GM12875 (cell line): Measurements from ENCODE around the gene CADM1.

ENCODE experiments used
- H3K4me3 ChIP-seq: one replicate; pipeline ENCODE4 v1.5.1; 2011; ENCODE audit warnings: low read depth, low read length, control low read depth
- TF ChIP-seq, protein P1 (sequence below): IDR thresholded peaks from 2 replicates; pipeline ENCODE4 v1.5.1; 2011; ENCODE audit warnings: low read depth, mild to moderate bottlenecking, control low read depth, inconsistent platforms, low read length, moderate library complexity, borderline replicate concordance; ENCODE audit not compliant: insufficient read depth

The CADM1 gene

DNA sequence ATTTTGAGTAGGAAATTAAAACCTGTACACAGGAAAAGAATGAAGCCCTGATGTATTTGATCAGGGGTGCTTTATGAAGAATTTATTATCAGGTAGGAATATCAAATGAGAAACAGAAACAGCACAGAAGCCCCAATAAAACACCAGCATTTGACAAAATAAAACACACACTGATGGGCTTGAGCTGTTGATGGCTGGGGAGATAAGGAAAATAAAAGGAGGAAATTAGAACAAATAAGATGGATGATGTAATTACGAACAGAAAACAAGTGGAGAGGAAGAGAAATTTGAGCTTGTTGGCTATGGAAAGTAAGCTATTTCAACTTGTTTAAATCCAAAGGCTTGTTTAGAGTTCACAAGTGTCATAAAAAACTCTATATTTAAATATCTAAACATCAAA lies 213.7 kb downstream of the CADM1 start:
- TF ChIP-seq, protein P1, sequence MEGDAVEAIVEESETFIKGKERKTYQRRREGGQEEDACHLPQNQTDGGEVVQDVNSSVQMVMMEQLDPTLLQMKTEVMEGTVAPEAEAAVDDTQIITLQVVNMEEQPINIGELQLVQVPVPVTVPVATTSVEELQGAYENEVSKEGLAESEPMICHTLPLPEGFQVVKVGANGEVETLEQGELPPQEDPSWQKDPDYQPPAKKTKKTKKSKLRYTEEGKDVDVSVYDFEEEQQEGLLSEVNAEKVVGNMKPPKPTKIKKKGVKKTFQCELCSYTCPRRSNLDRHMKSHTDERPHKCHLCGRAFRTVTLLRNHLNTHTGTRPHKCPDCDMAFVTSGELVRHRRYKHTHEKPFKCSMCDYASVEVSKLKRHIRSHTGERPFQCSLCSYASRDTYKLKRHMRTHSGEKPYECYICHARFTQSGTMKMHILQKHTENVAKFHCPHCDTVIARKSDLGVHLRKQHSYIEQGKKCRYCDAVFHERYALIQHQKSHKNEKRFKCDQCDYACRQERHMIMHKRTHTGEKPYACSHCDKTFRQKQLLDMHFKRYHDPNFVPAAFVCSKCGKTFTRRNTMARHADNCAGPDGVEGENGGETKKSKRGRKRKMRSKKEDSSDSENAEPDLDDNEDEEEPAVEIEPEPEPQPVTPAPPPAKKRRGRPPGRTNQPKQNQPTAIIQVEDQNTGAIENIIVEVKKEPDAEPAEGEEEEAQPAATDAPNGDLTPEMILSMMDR: no peak
- H3K4me3 ChIP-seq: no peak overlapping the region

DNA sequence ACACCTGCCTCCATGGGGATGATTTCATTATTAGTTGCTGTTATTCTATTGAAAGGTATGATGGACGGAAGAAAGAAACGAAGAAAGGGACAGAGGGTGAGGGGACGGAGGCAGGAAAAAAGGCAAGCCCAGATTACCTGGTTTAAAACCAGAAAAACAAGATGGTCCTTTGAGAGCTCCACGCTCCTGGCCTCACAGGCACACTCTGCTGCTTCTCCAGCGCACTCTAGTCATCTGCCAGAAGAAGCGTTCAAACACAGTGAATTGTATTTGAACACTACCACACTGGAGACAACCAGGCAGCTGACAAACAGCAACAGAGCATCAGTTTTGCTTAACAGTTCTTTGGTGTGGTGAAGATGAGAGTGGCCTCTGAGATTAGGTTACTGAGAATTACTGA lies 216.9 kb downstream of the CADM1 start:
- TF ChIP-seq, protein P1: no peak
- no peak overlapping the region for H3K4me3 ChIP-seq

DNA sequence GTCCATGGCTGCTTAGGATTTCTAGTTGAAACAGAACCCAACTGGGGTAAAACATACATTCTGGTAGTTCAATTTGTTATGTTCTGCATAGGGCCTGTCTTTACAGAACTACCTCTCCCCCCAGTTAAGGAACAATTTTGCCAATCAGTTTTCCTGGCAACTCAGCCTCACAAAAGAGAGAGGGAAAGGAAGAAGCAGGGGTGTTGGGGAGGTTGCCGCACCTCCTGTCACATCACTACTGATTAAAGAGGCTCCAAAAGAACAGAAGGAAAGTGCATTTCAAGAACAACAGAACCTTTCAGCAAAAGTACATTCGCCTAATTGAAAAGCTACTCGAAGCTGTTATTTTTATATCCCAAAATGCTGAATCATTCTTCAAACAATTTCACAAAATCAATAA lies 217.6 kb downstream of the CADM1 start:
- no peak overlapping the region for H3K4me3 ChIP-seq
- TF ChIP-seq, protein P1: no peak

DNA sequence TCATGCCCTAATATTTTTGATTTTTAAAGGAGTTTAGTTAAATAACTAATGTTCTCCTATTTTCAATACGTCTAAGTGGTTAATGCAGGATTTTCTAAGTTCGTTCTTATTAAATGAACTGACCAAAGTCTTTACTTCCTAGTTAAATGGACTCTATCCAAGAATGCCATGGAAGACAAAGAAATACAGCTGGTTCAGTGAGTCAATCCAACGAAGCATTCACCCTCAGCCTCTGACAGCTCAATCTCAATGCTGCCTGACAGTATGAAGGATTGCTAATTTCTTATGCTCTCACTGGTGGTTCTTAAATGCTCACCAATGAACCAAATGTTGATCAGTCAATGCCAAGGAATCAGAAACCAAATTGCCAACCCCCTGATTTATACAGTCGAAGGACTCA lies 219.4 kb downstream of the CADM1 start:
- TF ChIP-seq, protein P1: no peak
- H3K4me3 ChIP-seq: no peak overlapping the region

DNA sequence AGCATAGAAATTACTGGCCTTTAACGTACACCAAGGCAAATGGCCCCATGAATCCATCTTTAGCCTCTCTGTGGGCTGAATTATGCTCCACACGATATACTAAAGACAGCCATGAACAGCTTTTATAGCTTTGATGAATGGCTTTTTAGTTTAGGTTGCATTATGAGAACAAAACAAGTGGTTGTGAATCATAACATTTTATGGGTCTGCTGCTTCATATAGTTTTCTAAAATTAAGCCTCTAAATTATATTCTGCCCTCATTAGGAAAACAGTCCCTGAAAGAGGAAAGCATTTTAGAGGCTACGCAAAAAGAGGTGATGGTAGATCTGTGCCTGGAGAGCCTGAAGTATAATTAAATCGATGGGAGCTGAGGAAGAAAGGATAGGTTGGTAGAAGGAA lies 221.3 kb downstream of the CADM1 start:
- TF ChIP-seq, protein P1: no peak
- H3K4me3 ChIP-seq: no peak overlapping the region

DNA sequence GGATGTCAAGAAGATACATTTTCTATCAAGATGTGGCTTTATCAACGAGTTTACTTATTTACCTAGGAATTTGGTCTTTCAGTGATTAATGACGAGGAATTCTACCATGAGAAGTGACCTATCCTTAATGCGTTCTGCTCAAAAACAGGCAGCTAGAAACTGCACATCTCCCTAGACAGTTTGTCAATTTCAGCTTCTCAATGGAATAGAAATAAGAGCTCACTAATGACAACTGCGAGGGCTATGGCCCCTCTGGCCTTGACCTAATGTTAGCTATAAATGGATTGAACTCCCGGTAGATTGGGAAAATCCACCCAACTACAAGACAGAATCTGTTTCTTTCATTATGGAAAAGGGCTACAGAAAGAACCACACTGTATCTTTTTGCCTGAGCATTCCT lies 223.4 kb downstream of the CADM1 start:
- TF ChIP-seq, protein P1: no peak
- no peak overlapping the region for H3K4me3 ChIP-seq

DNA sequence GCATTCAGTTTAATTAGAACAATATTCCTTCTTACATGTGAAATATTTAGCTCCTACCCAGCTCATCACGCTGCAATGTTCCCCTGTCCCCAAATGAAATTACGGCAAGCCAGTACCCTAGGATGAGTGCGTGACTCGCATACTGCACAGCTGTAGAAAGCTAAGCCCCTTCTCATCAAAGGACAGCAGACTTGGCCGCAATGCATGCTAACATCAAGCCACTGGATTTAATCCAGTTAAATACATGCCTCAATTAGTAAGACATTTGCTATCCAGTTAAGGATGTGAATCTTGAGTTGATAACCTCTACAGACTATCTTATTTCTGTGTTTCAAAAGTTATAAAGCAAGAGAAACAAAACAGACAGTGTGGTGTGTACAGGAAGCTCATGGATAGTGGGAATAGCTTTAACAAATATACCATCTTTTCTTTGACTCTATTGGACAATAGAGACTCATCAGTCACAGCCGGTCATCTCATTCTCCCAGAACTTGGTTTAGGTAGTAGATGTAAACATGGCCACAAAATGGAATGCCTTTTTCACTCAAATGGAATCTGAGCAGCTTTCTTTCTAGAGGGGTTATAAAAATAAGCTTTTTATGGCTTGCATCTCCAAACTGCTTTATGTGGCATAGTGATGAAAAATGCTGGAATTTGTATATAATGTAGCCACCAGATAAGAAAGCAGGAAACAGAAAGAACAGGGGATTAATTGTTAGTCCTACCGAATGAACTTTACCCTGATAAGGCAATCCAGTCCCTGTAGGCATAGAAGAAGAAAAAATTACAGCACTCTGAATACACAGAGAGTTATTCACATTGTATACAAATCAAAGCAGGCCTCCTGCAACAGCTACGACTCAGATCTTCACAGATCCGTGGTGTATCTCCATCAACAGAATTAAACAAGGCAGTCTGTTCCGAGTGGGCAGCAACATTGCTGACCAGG lies 224.1 kb downstream of the CADM1 start:
- H3K4me3 ChIP-seq: no peak overlapping the region
- TF ChIP-seq, protein P1: no peak
